Measurements from ENCODE around the gene GRHL3.

Gene GRHL3

GRCh38 chr1:24392604-24392946 is 73.4 kb downstream of the GRHL3 start:
- H3K9ac ChIP-seq (ENCODE audit: low read length) = no peak overlapping the region
- no peaks in the 10 kb centered on the region for H3K36me3 ChIP-seq (ENCODE audit: control insufficient read depth, low read depth, low read length)
- H3K27me3 ChIP-seq (ENCODE audit: control insufficient read depth, insufficient read depth, low read length) = no peaks in the 10 kb centered on the region
- H3K4me1 ChIP-seq (ENCODE audit: control insufficient read depth, low read depth, low read length) = peaks cover 19% of the 10 kb centered on the region
- H3K9me3 ChIP-seq (ENCODE audit: control insufficient read depth, low read depth, low read length) = no peaks in the 10 kb centered on the region
- no peak overlapping the region for H3K27ac ChIP-seq (ENCODE audit: low read length)
- no peak overlapping the region for H3K4me3 ChIP-seq (ENCODE audit: low read length)

GRCh38 chr1:24392982-24393650 is 74.0 kb downstream of the GRHL3 start:
- Histone ChIP-seq H3K9me3 (ENCODE audit: control insufficient read depth, low read depth, low read length) (no peaks in the 10 kb centered on the region), H3K9ac (ENCODE audit: low read length) (no peak overlapping the region), H3K27ac (ENCODE audit: low read length) (no peak overlapping the region), H3K4me3 (ENCODE audit: low read length) (no peak overlapping the region), H3K27me3 (ENCODE audit: control insufficient read depth, insufficient read depth, low read length) (no peaks in the 10 kb centered on the region), H3K36me3 (ENCODE audit: control insufficient read depth, low read depth, low read length) (no peaks in the 10 kb centered on the region), H3K4me1 (ENCODE audit: control insufficient read depth, low read depth, low read length) (peaks cover 19% of the 10 kb centered on the region)

GRCh38 chr1:24393892-24394291 is 74.7 kb downstream of the GRHL3 start:
- no peak overlapping the region for H3K27ac ChIP-seq (ENCODE audit: low read length)
- no peak overlapping the region for H3K9ac ChIP-seq (ENCODE audit: low read length)

GRCh38 chr1:24400065-24400464 is 80.9 kb downstream of the GRHL3 start:
- no peaks in the 10 kb centered on the region for H3K9me3 ChIP-seq (ENCODE audit: control insufficient read depth, low read depth, low read length)

More at GRCh38 chr1:24393892-24394291, 74.7 kb downstream of the GRHL3 start:
- no peaks in the 10 kb centered on the region for H3K9me3 ChIP-seq (ENCODE audit: control insufficient read depth, low read depth, low read length)
- no peaks in the 10 kb centered on the region for H3K27me3 ChIP-seq (ENCODE audit: control insufficient read depth, insufficient read depth, low read length)
- peaks cover 19% of the 10 kb centered on the region for H3K4me1 ChIP-seq (ENCODE audit: control insufficient read depth, low read depth, low read length)
- no peak overlapping the region for H3K4me3 ChIP-seq (ENCODE audit: low read length)
- H3K36me3 ChIP-seq (ENCODE audit: control insufficient read depth, low read depth, low read length) = no peaks in the 10 kb centered on the region

GRCh38 chr1:24403806-24404205 is 84.6 kb downstream of the GRHL3 start:
- H3K36me3 ChIP-seq (ENCODE audit: control insufficient read depth, low read depth, low read length) = peaks cover 4% of the 10 kb centered on the region
- H3K4me1 ChIP-seq (ENCODE audit: control insufficient read depth, low read depth, low read length) = no peaks in the 10 kb centered on the region
- no peak overlapping the region for H3K9ac ChIP-seq (ENCODE audit: low read length)
- H3K9me3 ChIP-seq (ENCODE audit: control insufficient read depth, low read depth, low read length) = no peaks in the 10 kb centered on the region
- no peaks in the 10 kb centered on the region for H3K27me3 ChIP-seq (ENCODE audit: control insufficient read depth, insufficient read depth, low read length)
- no peak overlapping the region for H3K27ac ChIP-seq (ENCODE audit: low read length)
- no peak overlapping the region for H3K4me3 ChIP-seq (ENCODE audit: low read length)

More at GRCh38 chr1:24400065-24400464, 80.9 kb downstream of the GRHL3 start:
- H3K9ac ChIP-seq (ENCODE audit: low read length) = no peak overlapping the region
- no peaks in the 10 kb centered on the region for H3K27me3 ChIP-seq (ENCODE audit: control insufficient read depth, insufficient read depth, low read length)
- H3K4me1 ChIP-seq (ENCODE audit: control insufficient read depth, low read depth, low read length) = no peaks in the 10 kb centered on the region
- H3K4me3 ChIP-seq (ENCODE audit: low read length) = no peak overlapping the region
- peaks cover 4% of the 10 kb centered on the region for H3K36me3 ChIP-seq (ENCODE audit: control insufficient read depth, low read depth, low read length)
- H3K27ac ChIP-seq (ENCODE audit: low read length) = no peak overlapping the region
